SK-N-SH treated with all-trans-retinoic acid at 6 μM for 48 hours (cell line): Measurements from ENCODE around the gene RAC3.

ENCODE experiments used
- BACH2 ChIP-seq: fragments of 250-450 bp; sonication (Bioruptor Pico); IDR thresholded peaks from 2 replicates; pipeline ENCODE4 v1.9.0; 2021; ENCODE audit warnings: mild to moderate bottlenecking, borderline replicate concordance
- CREB5 ChIP-seq: fragments of 250-450 bp; sonication (Bioruptor Pico); IDR thresholded peaks from 2 replicates; pipeline ENCODE4 v1.5.1; 2020; ENCODE audit warnings: low read depth, mild to moderate bottlenecking, moderate library complexity
- OSR1 ChIP-seq: fragments of 250-450 bp; sonication (Bioruptor Pico); IDR thresholded peaks from 2 replicates; pipeline ENCODE4 v1.8.0; 2022; ENCODE audit warnings: moderate library complexity, mild to moderate bottlenecking, inconsistent platforms
- POU6F1 ChIP-seq: fragments of 250-450 bp; sonication (Bioruptor Pico); IDR thresholded peaks from 2 replicates; pipeline ENCODE4 v1.8.0; 2021; ENCODE audit warnings: low read depth, mild to moderate bottlenecking, moderate library complexity, borderline replicate concordance
- PPARA ChIP-seq: fragments of 250-450 bp; sonication (Bioruptor Pico); IDR thresholded peaks from 2 replicates; pipeline ENCODE4 v1.5.0; 2020; ENCODE audit warnings: mild to moderate bottlenecking, borderline replicate concordance
- RARB ChIP-seq: fragments of 250-450 bp; sonication (Bioruptor Pico); IDR thresholded peaks from 2 replicates; pipeline ENCODE4 v1.8.0; 2021; ENCODE audit warnings: mild to moderate bottlenecking, moderate library complexity
- TCF4 ChIP-seq: fragments of 250-450 bp; sonication (Bioruptor Pico); IDR thresholded peaks from 2 replicates; pipeline ENCODE4 v1.8.0; 2021; ENCODE audit warnings: mild to moderate bottlenecking, moderate library complexity, borderline replicate concordance
- TOX ChIP-seq: fragments of 250-450 bp; sonication (Bioruptor Pico); IDR thresholded peaks from 2 replicates; pipeline ENCODE4 v1.8.0; 2021; ENCODE audit warnings: mild to moderate bottlenecking, moderate library complexity, borderline replicate concordance
- ZC3H10 ChIP-seq: fragments of 250-450 bp; sonication (Bioruptor Pico); IDR thresholded peaks from 2 replicates; pipeline ENCODE4 v1.5.1; 2021; ENCODE audit warnings: mild to moderate bottlenecking, moderate library complexity
- ZFP3 ChIP-seq: fragments of 250-450 bp; sonication (Bioruptor Pico); IDR thresholded peaks from 2 replicates; pipeline ENCODE4 v1.5.0; 2020; ENCODE audit warnings: mild to moderate bottlenecking, moderate library complexity
- TF ChIP-seq, protein P1 (sequence below): fragments of 250-450 bp; sonication (Bioruptor Pico); IDR thresholded peaks from 2 replicates; pipeline ENCODE4 v1.8.0; 2020; ENCODE audit warnings: mild to moderate bottlenecking, moderate library complexity, borderline replicate concordance
- TF ChIP-seq, protein P2 (sequence below): fragments of 250-450 bp; sonication (Bioruptor Pico); IDR thresholded peaks from 2 replicates; pipeline ENCODE4 v1.5.0; 2020; ENCODE audit warnings: mild to moderate bottlenecking, moderate library complexity

GRCh38 chr17:82024859-82025258 lies 6.6 kb upstream of the RAC3 start:
- TF ChIP-seq, protein P1, sequence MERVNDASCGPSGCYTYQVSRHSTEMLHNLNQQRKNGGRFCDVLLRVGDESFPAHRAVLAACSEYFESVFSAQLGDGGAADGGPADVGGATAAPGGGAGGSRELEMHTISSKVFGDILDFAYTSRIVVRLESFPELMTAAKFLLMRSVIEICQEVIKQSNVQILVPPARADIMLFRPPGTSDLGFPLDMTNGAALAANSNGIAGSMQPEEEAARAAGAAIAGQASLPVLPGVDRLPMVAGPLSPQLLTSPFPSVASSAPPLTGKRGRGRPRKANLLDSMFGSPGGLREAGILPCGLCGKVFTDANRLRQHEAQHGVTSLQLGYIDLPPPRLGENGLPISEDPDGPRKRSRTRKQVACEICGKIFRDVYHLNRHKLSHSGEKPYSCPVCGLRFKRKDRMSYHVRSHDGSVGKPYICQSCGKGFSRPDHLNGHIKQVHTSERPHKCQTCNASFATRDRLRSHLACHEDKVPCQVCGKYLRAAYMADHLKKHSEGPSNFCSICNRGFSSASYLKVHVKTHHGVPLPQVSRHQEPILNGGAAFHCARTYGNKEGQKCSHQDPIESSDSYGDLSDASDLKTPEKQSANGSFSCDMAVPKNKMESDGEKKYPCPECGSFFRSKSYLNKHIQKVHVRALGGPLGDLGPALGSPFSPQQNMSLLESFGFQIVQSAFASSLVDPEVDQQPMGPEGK: no peak
- TF ChIP-seq BACH2 (CRISPR knock-in tag) (no peak), POU6F1 (CRISPR knock-in tag) (no peak), ZFP3 (CRISPR knock-in tag) (no peak), PPARA (CRISPR knock-in tag) (no peak), OSR1 (CRISPR knock-in tag) (no peak), ZC3H10 (CRISPR knock-in tag) (no peak), TCF4 (CRISPR knock-in tag) (no peak), TOX (CRISPR knock-in tag) (no peak), RARB (no peak), CREB5 (CRISPR knock-in tag) (no peak)
- TF ChIP-seq, protein P2, sequence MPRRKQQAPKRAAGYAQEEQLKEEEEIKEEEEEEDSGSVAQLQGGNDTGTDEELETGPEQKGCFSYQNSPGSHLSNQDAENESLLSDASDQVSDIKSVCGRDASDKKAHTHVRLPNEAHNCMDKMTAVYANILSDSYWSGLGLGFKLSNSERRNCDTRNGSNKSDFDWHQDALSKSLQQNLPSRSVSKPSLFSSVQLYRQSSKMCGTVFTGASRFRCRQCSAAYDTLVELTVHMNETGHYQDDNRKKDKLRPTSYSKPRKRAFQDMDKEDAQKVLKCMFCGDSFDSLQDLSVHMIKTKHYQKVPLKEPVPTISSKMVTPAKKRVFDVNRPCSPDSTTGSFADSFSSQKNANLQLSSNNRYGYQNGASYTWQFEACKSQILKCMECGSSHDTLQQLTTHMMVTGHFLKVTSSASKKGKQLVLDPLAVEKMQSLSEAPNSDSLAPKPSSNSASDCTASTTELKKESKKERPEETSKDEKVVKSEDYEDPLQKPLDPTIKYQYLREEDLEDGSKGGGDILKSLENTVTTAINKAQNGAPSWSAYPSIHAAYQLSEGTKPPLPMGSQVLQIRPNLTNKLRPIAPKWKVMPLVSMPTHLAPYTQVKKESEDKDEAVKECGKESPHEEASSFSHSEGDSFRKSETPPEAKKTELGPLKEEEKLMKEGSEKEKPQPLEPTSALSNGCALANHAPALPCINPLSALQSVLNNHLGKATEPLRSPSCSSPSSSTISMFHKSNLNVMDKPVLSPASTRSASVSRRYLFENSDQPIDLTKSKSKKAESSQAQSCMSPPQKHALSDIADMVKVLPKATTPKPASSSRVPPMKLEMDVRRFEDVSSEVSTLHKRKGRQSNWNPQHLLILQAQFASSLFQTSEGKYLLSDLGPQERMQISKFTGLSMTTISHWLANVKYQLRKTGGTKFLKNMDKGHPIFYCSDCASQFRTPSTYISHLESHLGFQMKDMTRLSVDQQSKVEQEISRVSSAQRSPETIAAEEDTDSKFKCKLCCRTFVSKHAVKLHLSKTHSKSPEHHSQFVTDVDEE (CRISPR knock-in tag): no peak
